HEK293T (cell line): ENCODE data around the gene CGREF1.

Experiments
- CTCF ChIA-PET: fragments of 350-600 bp; formaldehyde crosslinking; extraction: SDS; loops from one replicate; lab custom pipeline; 2021; ENCODE audit warnings: antibody characterized with exemption, inconsistent platforms; lab: Yijun Ruan, JAX
- POLR2A ChIA-PET: fragments of 350-600 bp; formaldehyde crosslinking; extraction: SDS; loops from one replicate; lab custom pipeline; 2020; ENCODE audit warnings: antibody characterized with exemption, inconsistent platforms; lab: Yijun Ruan, JAX
- DNase-seq: peaks from one replicate; pipeline ENCODE4 v3.0.0; 2012; ENCODE audit warnings: mixed read lengths; ENCODE audit errors: extremely low spot score
- ARNT ChIP-seq: fragments of 450-650 bp; IDR thresholded peaks from 2 replicates; pipeline ENCODE4 v1.6.1; 2017; ENCODE audit warnings: mild to moderate bottlenecking
- BHLHE40 ChIP-seq: fragments of 450-650 bp; IDR thresholded peaks from 2 replicates; pipeline ENCODE4 v1.6.1; 2016; ENCODE audit warnings: mild to moderate bottlenecking, moderate library complexity, borderline replicate concordance
- CTBP1 ChIP-seq: fragments of 450-650 bp; IDR thresholded peaks from 2 replicates; pipeline ENCODE4 v1.6.1; 2016; ENCODE audit warnings: borderline replicate concordance
- ELF4 ChIP-seq: fragments of 450-650 bp; IDR thresholded peaks from 2 replicates; pipeline ENCODE4 v1.6.1; 2017; ENCODE audit warnings: antibody characterized with exemption
- FOXA1 ChIP-seq: fragments of 450-650 bp; IDR thresholded peaks from 2 replicates; pipeline ENCODE4 v1.6.1; 2016; ENCODE audit warnings: mild to moderate bottlenecking
- FOXK2 ChIP-seq: fragments of 450-650 bp; IDR thresholded peaks from 2 replicates; pipeline ENCODE4 v1.6.1; 2016; ENCODE audit warnings: mild to moderate bottlenecking
- FOXM1 ChIP-seq: fragments of 450-650 bp; IDR thresholded peaks from 2 replicates; pipeline ENCODE4 v1.6.1; 2017; ENCODE audit warnings: mild to moderate bottlenecking, borderline replicate concordance
- HDGF ChIP-seq: fragments of 450-650 bp; IDR thresholded peaks from 2 replicates; pipeline ENCODE4 v1.6.1; 2017; ENCODE audit warnings: antibody characterized with exemption, borderline replicate concordance
- L3MBTL2 ChIP-seq: fragments of 450-650 bp; conservative IDR thresholded peaks from 2 replicates; pipeline ENCODE4 v1.6.1; 2016; ENCODE audit warnings: mild to moderate bottlenecking
- LEF1 ChIP-seq: fragments of 450-650 bp; IDR thresholded peaks from 2 replicates; pipeline ENCODE4 v1.6.1; 2017; ENCODE audit warnings: mild to moderate bottlenecking, borderline replicate concordance
- NFRKB ChIP-seq: fragments of 450-650 bp; IDR thresholded peaks from 2 replicates; pipeline ENCODE4 v1.6.1; 2016; ENCODE audit warnings: mild to moderate bottlenecking, moderate library complexity
- PKNOX1 ChIP-seq: fragments of 450-650 bp; IDR thresholded peaks from 2 replicates; pipeline ENCODE4 v1.6.1; 2016
- SP1 ChIP-seq: fragments of 450-650 bp; IDR thresholded peaks from 2 replicates; pipeline ENCODE4 v1.6.1; 2017
- SUZ12 ChIP-seq: fragments of 450-650 bp; IDR thresholded peaks from 2 replicates; pipeline ENCODE4 v1.6.1; 2016; ENCODE audit warnings: mild to moderate bottlenecking
- TARDBP ChIP-seq: fragments of 450-650 bp; IDR thresholded peaks from 2 replicates; pipeline ENCODE4 v1.6.1; 2016
- ZNF384 ChIP-seq: fragments of 450-650 bp; IDR thresholded peaks from 2 replicates; pipeline ENCODE4 v1.6.1; 2016

Gene CGREF1

DNA sequence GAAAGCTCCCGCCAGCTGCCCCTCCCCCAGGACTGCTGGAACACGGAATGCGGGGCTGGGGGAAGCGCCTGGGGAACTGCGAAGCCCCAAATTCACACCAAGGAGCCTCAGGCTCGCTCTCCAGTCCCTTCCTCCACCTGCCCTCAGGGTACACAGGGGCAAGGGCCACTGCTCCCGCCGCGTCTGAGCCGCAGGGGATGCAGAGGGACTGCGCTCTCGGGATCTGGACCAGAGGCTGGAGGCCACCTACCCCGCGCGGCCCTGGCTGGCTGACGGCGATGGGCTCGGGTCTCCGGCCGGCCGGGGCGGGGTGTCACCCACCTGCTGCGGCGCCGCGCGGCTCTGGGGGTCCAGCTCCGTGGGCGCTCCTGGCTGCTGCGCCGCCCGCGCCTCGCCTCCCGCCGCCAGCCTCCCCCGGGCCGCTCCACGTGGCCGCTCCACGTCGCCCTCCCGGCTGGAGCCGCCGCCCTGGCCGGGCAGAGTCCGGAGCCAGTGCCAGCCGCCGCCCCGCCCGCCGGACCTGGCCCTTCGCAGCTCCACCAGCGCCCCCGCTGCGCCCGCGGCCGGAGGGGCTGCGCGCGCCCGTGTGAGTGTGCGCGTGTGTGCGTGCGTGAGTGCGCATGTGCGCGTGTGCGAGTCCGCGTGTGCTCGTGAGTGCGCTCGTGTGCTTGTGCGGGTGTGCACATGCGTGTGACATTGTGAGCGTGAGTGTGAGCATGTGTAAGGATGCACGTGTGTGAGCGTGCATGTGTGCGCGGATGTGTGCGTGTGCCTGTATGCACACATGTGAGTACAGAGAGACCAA lies at the start of gene CGREF1:
Gene CGREF1 (minus strand): TSS at position 604 of the 805 bp plus-strand sequence. CDS start 14,762 bp downstream, outside the sequence.
- ChIA-PET POLR2A (no interaction called here), CTCF (interaction anchor here (0.6 kb wide), 1 partner anchor 13 kb away, joined by 3 read pairs; no protein-coding TSS in a partner anchor)
- DNase-seq: no peak
- TF ChIP-seq L3MBTL2: no peak
- TF ChIP-seq PKNOX1: no peak
- no peak for TF ChIP-seq BHLHE40
- no peak for TF ChIP-seq SUZ12
- no peak for TF ChIP-seq LEF1
- no peak for TF ChIP-seq TARDBP
- no peak for TF ChIP-seq ARNT
- TF ChIP-seq SP1: no peak
- no peak for TF ChIP-seq NFRKB
- TF ChIP-seq FOXK2: no peak
- TF ChIP-seq FOXA1: no peak
- no peak for TF ChIP-seq ELF4
- TF ChIP-seq HDGF: no peak
- no peak for TF ChIP-seq CTBP1
- TF ChIP-seq FOXM1: no peak
- TF ChIP-seq ZNF384: no peak

DNA sequence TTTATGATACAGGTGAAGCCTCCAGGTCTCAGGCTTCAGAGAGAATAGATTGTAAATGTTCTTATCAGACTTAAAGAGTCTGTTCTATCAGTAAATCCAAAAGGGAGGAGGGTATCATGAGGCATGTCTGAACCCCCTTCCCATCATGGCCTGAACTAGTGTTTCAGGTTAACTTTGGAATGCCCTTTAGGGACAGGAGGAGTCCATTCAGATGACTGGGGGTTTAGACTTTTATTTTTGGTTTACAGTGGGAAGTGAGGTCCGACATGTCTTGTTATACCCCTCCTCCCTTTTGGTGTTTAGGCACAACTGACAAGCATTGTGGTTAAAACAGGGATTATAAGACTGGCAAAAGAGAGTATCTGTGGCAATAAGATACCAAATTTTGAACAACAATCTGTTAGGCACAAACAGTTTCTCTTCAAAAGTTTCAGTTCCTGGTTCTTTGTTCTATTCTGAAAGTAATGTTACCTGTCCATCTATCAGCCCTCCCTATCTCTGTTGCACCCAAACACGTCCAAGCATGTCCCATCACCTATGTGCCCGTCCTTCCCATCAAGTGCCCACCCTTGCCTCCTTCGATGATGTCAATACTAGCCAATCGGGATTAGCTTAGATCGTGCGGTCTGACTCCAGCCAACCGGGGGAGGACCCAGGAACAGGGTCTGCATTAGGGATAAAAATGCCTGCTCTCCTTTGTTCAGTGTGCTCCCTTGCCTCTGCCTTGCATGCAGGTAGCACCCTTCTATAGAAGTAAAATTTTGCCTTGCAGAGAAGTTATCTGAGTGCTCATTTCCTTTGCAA lies 46.2 kb upstream of the CGREF1 start:
- no peak for DNase-seq
- TF ChIP-seq NFRKB: no peak
- TF ChIP-seq FOXA1: no peak
- no peak for TF ChIP-seq FOXM1
- TF ChIP-seq ELF4: no peak
- no peak for TF ChIP-seq L3MBTL2
- TF ChIP-seq ARNT: no peak
- TF ChIP-seq SUZ12: no peak
- TF ChIP-seq BHLHE40: no peak
- TF ChIP-seq TARDBP: no peak
- ChIA-PET POLR2A (interaction anchor here (0.9 kb wide), 1 partner anchor 41 kb away, joined by 4 read pairs; the partner anchor contains the start of gene ABHD1), CTCF (no interaction called here)

GRCh38 chr2:27162151-27163121 lies 43.5 kb upstream of the CGREF1 start:
- TF ChIP-seq FOXK2: no peak
- no peak for TF ChIP-seq ZNF384
- TF ChIP-seq FOXA1: no peak
- no peak for TF ChIP-seq TARDBP
- TF ChIP-seq SP1: no peak
- TF ChIP-seq NFRKB: no peak
- no peak for TF ChIP-seq SUZ12
- no peak for TF ChIP-seq BHLHE40
- TF ChIP-seq PKNOX1: no peak
- no peak for TF ChIP-seq LEF1
- no peak for TF ChIP-seq ARNT
- TF ChIP-seq CTBP1: no peak
- TF ChIP-seq FOXM1: no peak
- TF ChIP-seq HDGF: no peak
- DNase-seq: no peak
- ChIA-PET CTCF (interaction anchor here (0.6 kb wide), 1 partner anchor 54 kb away, joined by 4 read pairs; no protein-coding TSS in a partner anchor), POLR2A (no interaction called here)

GRCh38 chr2:27160191-27160590 lies 41.3 kb upstream of the CGREF1 start:
- ChIA-PET POLR2A (interaction anchor here (1.0 kb wide), 1 partner anchor 57 kb away, joined by 3 read pairs; the partner anchor contains the start of gene CAD), CTCF (interaction anchor here (1.8 kb wide), 1 partner anchor 10 kb away, joined by 9 read pairs; no protein-coding TSS in a partner anchor)
- DNase-seq: no peak
- TF ChIP-seq BHLHE40 (no peak), FOXK2 (no peak), NFRKB (no peak), FOXA1 (no peak), SP1 (no peak), TARDBP (no peak), LEF1 (no peak), SUZ12 (no peak), CTBP1 (no peak), ELF4 (no peak), HDGF (no peak), ARNT (no peak), ZNF384 (no peak), L3MBTL2 (no peak), PKNOX1 (no peak), FOXM1 (no peak)
